ENCODE data around the gene KISS1R. TPM values are rescaled to one million over a fixed set of nuclear protein-coding genes. Genes with fewer than 3 reads are reported as not detected.
A peak's percentile ranks its signal among the peaks of the same experiment; 100 is the strongest.

Gene KISS1R
- total RNA-seq, 1 donor from 2014 or later: not detected

GRCh38 chr19:900302-901111, 16.6 kb upstream of the KISS1R start:
- intact Hi-C loops (cut with DNase I): no loop called here
- no peak for DNase-seq

GRCh38 chr19:901216-902092, 15.7 kb upstream of the KISS1R start:
- no peaks in the 10 kb centered on the region for H3K4me1 ChIP-seq
- H3K9me3 ChIP-seq: no peaks in the 10 kb centered on the region
- H3K27ac ChIP-seq: no peak overlapping the region
- intact Hi-C loops (cut with DNase I): no loop called here
- ATAC-seq: no peak
- no peak for TF ChIP-seq CTCF (IDR thresholded peaks at IDR 0.05)
- DNase-seq: no peak
- H3K36me3 ChIP-seq: peaks cover 9% of the 10 kb centered on the region
- H3K4me3 ChIP-seq: no peak overlapping the region
- no peaks in the 10 kb centered on the region for H3K27me3 ChIP-seq

More at GRCh38 chr19:900302-901111, 16.6 kb upstream of the KISS1R start:
- H3K36me3 ChIP-seq: peaks cover 9% of the 10 kb centered on the region
- no peak for TF ChIP-seq CTCF (IDR thresholded peaks at IDR 0.05)
- H3K4me3 ChIP-seq: no peak overlapping the region
- H3K9me3 ChIP-seq: no peaks in the 10 kb centered on the region
- H3K4me1 ChIP-seq: no peaks in the 10 kb centered on the region
- no peaks in the 10 kb centered on the region for H3K27me3 ChIP-seq
- no peak overlapping the region for H3K27ac ChIP-seq
- peak; percentile 53 for ATAC-seq

DNA sequence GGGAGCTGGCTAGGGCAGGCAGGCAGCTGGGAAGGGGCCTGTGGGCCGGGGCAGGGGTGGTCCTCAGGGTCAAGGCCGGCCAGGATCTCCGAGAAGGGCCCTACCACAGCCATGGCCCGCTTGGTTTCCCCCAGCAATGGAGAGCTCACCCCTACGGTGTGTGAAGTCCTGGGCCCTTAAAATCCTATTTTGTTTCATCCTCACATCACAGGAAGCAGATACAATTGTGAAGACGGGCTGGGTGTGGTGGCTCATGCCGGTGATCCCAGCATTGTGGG, 15.1 kb upstream of the KISS1R start:
- H3K4me3 ChIP-seq: no peak overlapping the region
- H3K9me3 ChIP-seq: no peaks in the 10 kb centered on the region
- no peaks in the 10 kb centered on the region for H3K4me1 ChIP-seq
- TF ChIP-seq CTCF (IDR thresholded peaks at IDR 0.05): no peak
- peaks cover 6% of the 10 kb centered on the region for H3K36me3 ChIP-seq
- no peak for DNase-seq
- ATAC-seq: no peak
- no peaks in the 10 kb centered on the region for H3K27me3 ChIP-seq
- no peak overlapping the region for H3K27ac ChIP-seq
- intact Hi-C loops (cut with DNase I): no loop called here

- Histone ChIP-seq H3K4me1 (no peaks in the 10 kb centered on the region), H3K9me3 (no peaks in the 10 kb centered on the region), H3K36me3 (peaks cover 4% of the 10 kb centered on the region), H3K27ac (no peak overlapping the region), H3K4me3 (no peak overlapping the region), H3K27me3 (no peaks in the 10 kb centered on the region)
- intact Hi-C loops (cut with DNase I): no loop called here
- no peak for TF ChIP-seq CTCF (IDR thresholded peaks at IDR 0.05)
- ATAC-seq (no peak), DNase-seq (no peak)
Observed at GRCh38 chr19:902446-903226, 14.5 kb upstream of the KISS1R start.

DNA sequence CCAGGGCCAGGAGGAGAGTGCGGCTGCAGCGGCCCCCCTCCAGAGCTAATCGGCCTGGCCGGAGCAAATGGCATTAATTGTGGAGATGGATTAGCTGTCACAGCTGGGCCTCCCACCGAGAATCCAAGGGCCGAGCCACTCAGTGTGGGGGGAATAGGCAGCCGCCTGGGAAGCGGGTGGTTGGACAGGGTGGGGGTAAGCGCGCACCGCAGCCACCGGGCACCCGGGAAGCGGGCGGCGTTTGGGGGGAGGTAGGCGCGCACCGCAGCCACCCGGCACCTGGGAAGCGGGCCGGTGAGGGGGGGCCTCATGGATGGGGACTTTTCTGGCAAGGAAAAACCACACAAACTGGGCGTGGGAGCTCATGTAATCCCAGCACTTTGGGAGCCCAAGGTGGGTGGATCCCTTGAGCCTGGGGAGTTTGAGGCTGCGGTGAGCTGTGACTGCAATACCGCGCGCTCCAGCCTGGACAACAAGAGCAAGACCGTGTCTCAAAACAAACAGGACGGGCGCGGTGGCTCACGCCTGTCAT, 13.8 kb upstream of the KISS1R start:
- Histone ChIP-seq H3K36me3 (peaks cover 4% of the 10 kb centered on the region), H3K4me3 (no peak overlapping the region), H3K4me1 (peaks cover 1% of the 10 kb centered on the region), H3K9me3 (no peaks in the 10 kb centered on the region), H3K27ac (no peak overlapping the region), H3K27me3 (no peaks in the 10 kb centered on the region)
- TF ChIP-seq CTCF (IDR thresholded peaks at IDR 0.05): no peak
- DNase-seq: no peak
- intact Hi-C loops (cut with DNase I): no loop called here
- ATAC-seq: no peak
